Keratinocyte (primary cell): ENCODE data around the gene NAA10. TPM values are rescaled to one million over a fixed set of nuclear protein-coding genes. Genes with fewer than 3 reads are reported as not detected.

Source experiments
- DNase-seq: peaks from one replicate; pipeline ENCODE4 v3.0.0-alpha.2; 2011; ENCODE audit warnings: low read depth, missing footprints, low spot score
- FAIRE-seq: peaks from 2 replicates; lab custom pipeline; 2011; peaks lifted over from hg19 to GRCh38; lab: Jason Lieb, UNC
- H2AFZ ChIP-seq: 2 replicates; pipeline ENCODE4 v1.6.0; 2012; ENCODE audit warnings: low read length, control low read depth, inconsistent platforms; ENCODE audit not compliant: control insufficient read depth
- H3K27ac ChIP-seq: 2 replicates; pipeline ENCODE4 v1.5.1; 2011; ENCODE audit warnings: low read length; ENCODE audit not compliant: control insufficient read depth, insufficient read depth
- H3K27me3 ChIP-seq: 3 replicates; pipeline ENCODE4 v1.6.0; 2011; ENCODE audit warnings: low read length; ENCODE audit not compliant: control insufficient read depth, insufficient read depth; ENCODE audit errors: extremely low read depth
- H3K36me3 ChIP-seq, 2 experiments: 2 replicates in 1 of 2; 3 replicates in 1 of 2; pipeline ENCODE4 v1.5.1; 2011; ENCODE audit warnings: low read length in 2 of 2, mild to moderate bottlenecking in 1 of 2; ENCODE audit not compliant: control insufficient read depth in 2 of 2, insufficient read depth in 2 of 2; ENCODE audit errors: extremely low read depth in 1 of 2
- H3K4me1 ChIP-seq: 3 replicates; pipeline ENCODE4 v1.5.1; 2011; ENCODE audit warnings: low read length; ENCODE audit not compliant: control insufficient read depth, insufficient read depth; ENCODE audit errors: extremely low read depth
- H3K4me2 ChIP-seq: 3 replicates; pipeline ENCODE4 v1.6.0; 2011; ENCODE audit warnings: low read depth, low read length; ENCODE audit not compliant: control insufficient read depth, insufficient read depth; ENCODE audit errors: extremely low read depth
- H3K4me3 ChIP-seq, 3 experiments: fragments of 200-600 bp in 1 of 3; sonication (generic) in 1 of 3; 2 replicates in 2 of 3; 3 replicates in 1 of 3; pipeline ENCODE4 v1.5.1; 2011 to 2016; ENCODE audit warnings: low read length in 3 of 3, mild to moderate bottlenecking in 3 of 3, control low read depth in 2 of 3, inconsistent platforms in 1 of 3, low read depth in 1 of 3, mixed read lengths in 1 of 3, mixed run types in 1 of 3, moderate library complexity in 1 of 3; ENCODE audit not compliant: control insufficient read depth in 2 of 3, insufficient read depth in 2 of 3; ENCODE audit errors: extremely low read depth in 1 of 3
- H3K79me2 ChIP-seq: 2 replicates; pipeline ENCODE4 v1.6.0; 2012; ENCODE audit warnings: low read length; ENCODE audit not compliant: control insufficient read depth, insufficient read depth
- H3K9ac ChIP-seq: 3 replicates; pipeline ENCODE4 v1.6.0; 2011; ENCODE audit warnings: low read length; ENCODE audit not compliant: control insufficient read depth, insufficient read depth; ENCODE audit errors: extremely low read depth
- H3K9me1 ChIP-seq: 3 replicates; pipeline ENCODE4 v1.6.0; 2011; ENCODE audit warnings: low read length; ENCODE audit not compliant: control insufficient read depth, insufficient read depth; ENCODE audit errors: extremely low read depth
- H3K9me3 ChIP-seq: 2 replicates; pipeline ENCODE4 v1.5.1; 2012; ENCODE audit warnings: low read depth, low read length; ENCODE audit not compliant: control insufficient read depth
- H4K20me1 ChIP-seq: 3 replicates; pipeline ENCODE4 v1.6.0; 2011; ENCODE audit warnings: low read length; ENCODE audit not compliant: control insufficient read depth, insufficient read depth; ENCODE audit errors: extremely low read depth
- EZH2 ChIP-seq: IDR thresholded peaks from one replicate; pipeline ENCODE4 v1.6.1; 2012; ENCODE audit warnings: inconsistent platforms, mild to moderate bottlenecking, low read length, moderate library complexity
- dilution Hi-C: fragments of 300-500 bp; cut with MboI; formaldehyde crosslinking; loops from one replicate; pipeline ENCODE4 v1.7.0; 2020; ENCODE audit warnings: low sequenced_read_pairs; ENCODE audit not compliant: extremely low pct_ligation_motif_present
- polyA plus RNA-seq, 5 experiments: library from polyadenylated mRNA; depleted of rRNA in 3 of 5; stranded (reverse) in 3 of 5; stranded (forward) in 1 of 5; unstranded in 1 of 5; fragments of >200 nt; gene quantifications; 1 replicate in 1 of 5; 2 replicates in 3 of 5; 3 replicates in 1 of 5; pipeline versions ENCODE4 v1.2.1 to v1.2.3, GENCODE V29; 2011 to 2012; ENCODE audit warnings: missing spikeins in 2 of 5, low read depth in 1 of 5, low replicate concordance in 1 of 5
- TF ChIP-seq, protein P1 (sequence below), 3 experiments: IDR thresholded peaks in 1 of 3; conservative IDR thresholded peaks in 1 of 3; optimal IDR thresholded peaks in 1 of 3; 2 replicates in 2 of 3; 3 replicates in 1 of 3; pipeline versions ENCODE3 to v1.5.1; 2011; ENCODE audit warnings: low read length in 3 of 3, mild to moderate bottlenecking in 3 of 3, moderate library complexity in 2 of 3, control low read depth in 1 of 3, inconsistent platforms in 1 of 3; ENCODE audit not compliant: insufficient read depth in 2 of 3; ENCODE audit errors: extremely low read depth in 1 of 3

NAA10 gene
- polyA plus RNA-seq, 1 donor (not counting 4 experiments of a cell fraction or from before 2014, with no cell fraction given) = 103 TPM

DNA sequence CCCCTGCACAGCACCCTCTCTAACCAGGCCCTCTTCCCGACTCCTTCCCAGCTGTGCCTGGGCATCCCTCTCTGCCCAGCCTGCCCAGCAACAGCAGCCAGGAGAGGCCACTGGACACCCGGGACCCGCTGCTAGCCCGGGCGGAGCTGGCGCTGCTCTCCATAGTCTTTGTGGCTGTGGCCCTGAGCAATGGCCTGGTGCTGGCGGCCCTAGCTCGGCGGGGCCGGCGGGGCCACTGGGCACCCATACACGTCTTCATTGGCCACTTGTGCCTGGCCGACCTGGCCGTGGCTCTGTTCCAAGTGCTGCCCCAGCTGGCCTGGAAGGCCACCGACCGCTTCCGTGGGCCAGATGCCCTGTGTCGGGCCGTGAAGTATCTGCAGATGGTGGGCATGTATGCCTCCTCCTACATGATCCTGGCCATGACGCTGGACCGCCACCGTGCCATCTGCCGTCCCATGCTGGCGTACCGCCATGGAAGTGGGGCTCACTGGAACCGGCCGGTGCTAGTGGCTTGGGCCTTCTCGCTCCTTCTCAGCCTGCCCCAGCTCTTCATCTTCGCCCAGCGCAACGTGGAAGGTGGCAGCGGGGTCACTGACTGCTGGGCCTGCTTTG is 29.2 kb downstream of the NAA10 start:
- no peaks in the 10 kb centered on the region for H3K9me1 ChIP-seq
- no peaks in the 10 kb centered on the region for H3K9me3 ChIP-seq
- TF ChIP-seq EZH2 = no peak
- TF ChIP-seq, protein P1, sequence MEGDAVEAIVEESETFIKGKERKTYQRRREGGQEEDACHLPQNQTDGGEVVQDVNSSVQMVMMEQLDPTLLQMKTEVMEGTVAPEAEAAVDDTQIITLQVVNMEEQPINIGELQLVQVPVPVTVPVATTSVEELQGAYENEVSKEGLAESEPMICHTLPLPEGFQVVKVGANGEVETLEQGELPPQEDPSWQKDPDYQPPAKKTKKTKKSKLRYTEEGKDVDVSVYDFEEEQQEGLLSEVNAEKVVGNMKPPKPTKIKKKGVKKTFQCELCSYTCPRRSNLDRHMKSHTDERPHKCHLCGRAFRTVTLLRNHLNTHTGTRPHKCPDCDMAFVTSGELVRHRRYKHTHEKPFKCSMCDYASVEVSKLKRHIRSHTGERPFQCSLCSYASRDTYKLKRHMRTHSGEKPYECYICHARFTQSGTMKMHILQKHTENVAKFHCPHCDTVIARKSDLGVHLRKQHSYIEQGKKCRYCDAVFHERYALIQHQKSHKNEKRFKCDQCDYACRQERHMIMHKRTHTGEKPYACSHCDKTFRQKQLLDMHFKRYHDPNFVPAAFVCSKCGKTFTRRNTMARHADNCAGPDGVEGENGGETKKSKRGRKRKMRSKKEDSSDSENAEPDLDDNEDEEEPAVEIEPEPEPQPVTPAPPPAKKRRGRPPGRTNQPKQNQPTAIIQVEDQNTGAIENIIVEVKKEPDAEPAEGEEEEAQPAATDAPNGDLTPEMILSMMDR (optimal IDR thresholded peaks at IDR 0.05 in 1 of 3, IDR thresholded peaks at IDR 0.05 in 1 of 3, conservative IDR thresholded peaks at IDR 0.05 in 1 of 3; ENCODE audit: extremely low read depth in 1 of 3, insufficient read depth in 2 of 3, low read length in 3 of 3) = no peak
- no peak overlapping the region for H3K9ac ChIP-seq
- H3K4me1 ChIP-seq = peaks cover 8% of the 10 kb centered on the region
- DNase-seq = no peak
- no peak overlapping the region for H3K4me2 ChIP-seq
- FAIRE-seq = no peak
- no peak overlapping the region for H3K27ac ChIP-seq
- no peaks in the 10 kb centered on the region for H3K36me3 ChIP-seq
- H3K79me2 ChIP-seq = no peaks in the 10 kb centered on the region
- H3K27me3 ChIP-seq = no peaks in the 10 kb centered on the region
- no peak overlapping the region for H3K4me3 ChIP-seq
- dilution Hi-C loops = no loop called here
- H2AFZ ChIP-seq = no peak overlapping the region
- H4K20me1 ChIP-seq = no peaks in the 10 kb centered on the region

DNA sequence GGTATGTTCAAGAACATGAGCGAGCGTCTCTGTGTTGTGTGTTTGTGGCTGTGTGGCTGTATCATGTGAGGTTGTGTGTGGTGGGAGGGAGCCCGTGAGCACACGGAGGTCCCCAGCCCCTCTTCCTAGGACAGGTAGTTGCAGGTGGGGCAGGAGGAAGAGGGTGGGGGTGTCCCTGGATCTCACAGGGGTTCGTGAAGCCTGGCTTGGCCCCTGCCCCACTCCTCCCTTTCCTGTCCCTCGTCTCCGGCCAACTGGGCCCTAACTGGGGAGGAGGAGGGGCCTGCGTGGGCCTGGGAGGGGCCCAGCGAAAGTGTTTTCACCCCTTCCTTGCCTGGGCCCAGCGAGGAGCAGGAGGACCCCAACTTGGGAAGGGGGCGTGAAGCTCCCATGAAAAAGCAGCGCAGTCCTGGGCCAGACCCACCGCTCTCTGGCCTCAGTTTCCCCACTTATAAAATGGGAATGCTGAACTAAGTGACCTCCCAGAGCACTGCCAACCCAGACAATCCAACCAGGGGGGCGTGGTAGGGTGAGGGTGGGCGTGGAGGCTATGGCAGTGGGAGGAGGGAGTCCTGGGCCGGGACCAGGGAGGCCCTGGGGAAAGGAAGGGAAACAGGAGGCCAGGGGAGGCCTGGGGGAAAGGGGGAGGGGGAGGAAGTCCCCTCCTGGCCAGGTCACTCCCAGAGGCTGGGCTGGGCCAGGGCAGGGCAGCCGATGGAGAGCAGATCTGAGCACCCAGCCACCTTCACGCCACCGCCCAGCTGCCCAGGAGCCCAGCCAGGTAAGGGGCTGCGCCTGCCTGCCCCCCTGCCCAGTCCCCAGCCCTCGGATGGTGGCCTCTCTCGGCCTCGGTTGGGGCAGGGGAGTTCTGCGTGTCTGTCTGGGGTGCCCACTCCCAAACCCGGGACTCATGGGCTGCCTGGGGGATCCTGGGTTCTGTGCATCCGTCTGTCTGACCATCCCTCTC is 30.6 kb downstream of the NAA10 start, which contains the start of gene AVPR2:
AVPR2 (plus strand) TSS at position 683 of the 967 bp plus-strand sequence. CDS start 473 bp downstream, outside the sequence.
- Histone ChIP-seq H3K27me3 (no peaks in the 10 kb centered on the region), H3K4me3 (no peak within 1 kb of the TSS), H3K9me3 (no peaks in the 10 kb centered on the region), H4K20me1 (no peaks in the 10 kb centered on the region), H3K79me2 (no peaks in the 10 kb centered on the region), H3K9ac (no peak within 1 kb of the TSS), H3K4me2 (no peak within 1 kb of the TSS), H3K4me1 (peaks cover 8% of the 10 kb centered on the region), H3K36me3 (no peaks in the 10 kb centered on the region), H2AFZ (no peak within 1 kb of the TSS), H3K9me1 (no peaks in the 10 kb centered on the region), H3K27ac (no peak within 1 kb of the TSS)
- DNase-seq = no peak
- dilution Hi-C loops = no loop called here
- TF ChIP-seq, protein P1 (optimal IDR thresholded peaks at IDR 0.05 in 1 of 3, IDR thresholded peaks at IDR 0.05 in 1 of 3, conservative IDR thresholded peaks at IDR 0.05 in 1 of 3; ENCODE audit: extremely low read depth in 1 of 3, insufficient read depth in 2 of 3, low read length in 3 of 3) = no peak
- TF ChIP-seq EZH2 = no peak
- no peak for FAIRE-seq
